Mammary epithelial cell (primary cell): ENCODE measurements around the gene MCM3AP.

Source experiments
- EZH2 ChIP-seq: IDR thresholded peaks from 2 replicates; pipeline ENCODE4 v1.6.1; 2012; ENCODE audit warnings: low read length, inconsistent platforms, borderline replicate concordance
- TF ChIP-seq, protein P1 (sequence below), 2 donors: IDR thresholded peaks in 1 of 2; conservative IDR thresholded peaks in 1 of 2; 2 replicates each; pipeline ENCODE4 v1.5.1; 2011 to 2012; ENCODE audit warnings: inconsistent platforms in 2 of 2, low read length in 2 of 2, mild to moderate bottlenecking in 2 of 2, control low read depth in 1 of 2, low read depth in 1 of 2; ENCODE audit not compliant: insufficient read depth in 1 of 2; ENCODE audit errors: extremely low read depth in 1 of 2

GRCh38 chr21:46189959-46190490 lies 95.4 kb downstream of the MCM3AP start:
- TF ChIP-seq, protein P1, sequence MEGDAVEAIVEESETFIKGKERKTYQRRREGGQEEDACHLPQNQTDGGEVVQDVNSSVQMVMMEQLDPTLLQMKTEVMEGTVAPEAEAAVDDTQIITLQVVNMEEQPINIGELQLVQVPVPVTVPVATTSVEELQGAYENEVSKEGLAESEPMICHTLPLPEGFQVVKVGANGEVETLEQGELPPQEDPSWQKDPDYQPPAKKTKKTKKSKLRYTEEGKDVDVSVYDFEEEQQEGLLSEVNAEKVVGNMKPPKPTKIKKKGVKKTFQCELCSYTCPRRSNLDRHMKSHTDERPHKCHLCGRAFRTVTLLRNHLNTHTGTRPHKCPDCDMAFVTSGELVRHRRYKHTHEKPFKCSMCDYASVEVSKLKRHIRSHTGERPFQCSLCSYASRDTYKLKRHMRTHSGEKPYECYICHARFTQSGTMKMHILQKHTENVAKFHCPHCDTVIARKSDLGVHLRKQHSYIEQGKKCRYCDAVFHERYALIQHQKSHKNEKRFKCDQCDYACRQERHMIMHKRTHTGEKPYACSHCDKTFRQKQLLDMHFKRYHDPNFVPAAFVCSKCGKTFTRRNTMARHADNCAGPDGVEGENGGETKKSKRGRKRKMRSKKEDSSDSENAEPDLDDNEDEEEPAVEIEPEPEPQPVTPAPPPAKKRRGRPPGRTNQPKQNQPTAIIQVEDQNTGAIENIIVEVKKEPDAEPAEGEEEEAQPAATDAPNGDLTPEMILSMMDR (conservative IDR thresholded peaks at IDR 0.05 in 1 of 2, IDR thresholded peaks at IDR 0.05 in 1 of 2; ENCODE audit: extremely low read depth in 1 of 2, insufficient read depth in 1 of 2, low read depth in 1 of 2, low read length in 2 of 2) = no peak
- no peak for TF ChIP-seq EZH2
